WTC11 (cell line): Measurements from ENCODE around the gene CHST6. TPM values are rescaled to one million over a fixed set of nuclear protein-coding genes. Genes with fewer than 3 reads are reported as not detected.

Experiments
- CREM ChIP-seq: sonication (generic); formaldehyde crosslinking; IDR thresholded peaks from 2 replicates; pipeline ENCODE4 v1.8.1; 2022; ENCODE audit warnings: mild to moderate bottlenecking, missing genetic modification reagents, moderate library complexity
- CTCF ChIP-seq: fragments of 200-600 bp; IDR thresholded peaks from 2 replicates; pipeline ENCODE4 v1.8.0; 2022; ENCODE audit warnings: antibody characterized with exemption
- E2F5 ChIP-seq: sonication (generic); formaldehyde crosslinking; IDR thresholded peaks from 2 replicates; pipeline ENCODE4 v1.8.1; 2022; ENCODE audit warnings: mild to moderate bottlenecking, moderate library complexity, missing genetic modification reagents
- EMX1 ChIP-seq: fragments of 250-450 bp; sonication (Bioruptor Pico); IDR thresholded peaks from 2 replicates; pipeline ENCODE4 v1.8.0; 2021; ENCODE audit warnings: mild to moderate bottlenecking
- ERG ChIP-seq: fragments of 250-450 bp; sonication (Bioruptor Pico); IDR thresholded peaks from 2 replicates; pipeline ENCODE4 v1.8.0; 2021; ENCODE audit warnings: mild to moderate bottlenecking
- MLX ChIP-seq: sonication (generic); formaldehyde crosslinking; IDR thresholded peaks from 2 replicates; pipeline ENCODE4 v1.8.1; 2023; ENCODE audit warnings: mild to moderate bottlenecking, missing genetic modification reagents, moderate library complexity
- NFATC4 ChIP-seq: fragments of 250-450 bp; sonication (Bioruptor Pico); IDR thresholded peaks from 2 replicates; pipeline ENCODE4 v1.9.0; 2021; ENCODE audit warnings: mild to moderate bottlenecking
- NFE2L1 ChIP-seq: sonication (generic); formaldehyde crosslinking; IDR thresholded peaks from 2 replicates; pipeline ENCODE4 v1.8.1; 2023; ENCODE audit warnings: missing genetic modification reagents
- NFYB ChIP-seq: sonication (generic); formaldehyde crosslinking; conservative IDR thresholded peaks from 2 replicates; pipeline ENCODE4 v1.8.0; 2022; ENCODE audit warnings: low read depth, missing genetic modification reagents
- NR1H2 ChIP-seq: sonication (generic); formaldehyde crosslinking; IDR thresholded peaks from 2 replicates; pipeline ENCODE4 v1.9.0; 2021; ENCODE audit warnings: mild to moderate bottlenecking, moderate library complexity, missing genetic modification reagents
- OVOL2 ChIP-seq: fragments of 250-450 bp; sonication (Bioruptor Pico); IDR thresholded peaks from 2 replicates; pipeline ENCODE4 v1.9.0; 2021; ENCODE audit warnings: mild to moderate bottlenecking, borderline replicate concordance
- PRRX2 ChIP-seq: fragments of 250-450 bp; sonication (Bioruptor Pico); IDR thresholded peaks from 2 replicates; pipeline ENCODE4 v1.8.0; 2021; ENCODE audit warnings: mild to moderate bottlenecking
- SMAD4 ChIP-seq: sonication (generic); formaldehyde crosslinking; IDR thresholded peaks from 2 replicates; pipeline ENCODE4 v1.8.0; 2022; ENCODE audit warnings: mild to moderate bottlenecking, missing genetic modification reagents
- STAT6 ChIP-seq: sonication (generic); formaldehyde crosslinking; conservative IDR thresholded peaks from 2 replicates; pipeline ENCODE4 v1.8.1; 2023; ENCODE audit warnings: mild to moderate bottlenecking, low read depth, missing genetic modification reagents, moderate library complexity
- TCF7 ChIP-seq: sonication (generic); formaldehyde crosslinking; IDR thresholded peaks from 2 replicates; pipeline ENCODE4 v1.8.0; 2022; ENCODE audit warnings: mild to moderate bottlenecking, low read depth, missing genetic modification reagents, moderate library complexity
- ZNF317 ChIP-seq: sonication (generic); formaldehyde crosslinking; IDR thresholded peaks from 2 replicates; pipeline ENCODE4 v1.8.1; 2023; ENCODE audit warnings: low read depth, mild to moderate bottlenecking, moderate library complexity, missing genetic modification reagents, borderline replicate concordance
- ZNF671 ChIP-seq: fragments of 250-450 bp; sonication (Bioruptor Pico); IDR thresholded peaks from 2 replicates; pipeline ENCODE4 v1.8.0; 2021; ENCODE audit warnings: mild to moderate bottlenecking
- total RNA-seq: library from RNA; stranded (reverse); gene quantifications from 3 replicates; pipeline ENCODE4 v1.2.3, GENCODE V29; 2021
- TF ChIP-seq, protein P1 (sequence below): sonication (generic); formaldehyde crosslinking; IDR thresholded peaks from 2 replicates; pipeline ENCODE4 v1.8.1; 2023; ENCODE audit warnings: mild to moderate bottlenecking, moderate library complexity, missing genetic modification reagents
- TF ChIP-seq, protein P2 (sequence below): sonication (generic); formaldehyde crosslinking; IDR thresholded peaks from 2 replicates; pipeline ENCODE4 v1.8.1; 2023; ENCODE audit warnings: mild to moderate bottlenecking, missing genetic modification reagents
- TF ChIP-seq, protein P3 (sequence below): sonication (generic); formaldehyde crosslinking; IDR thresholded peaks from 2 replicates; pipeline ENCODE4 v1.8.0; 2022; ENCODE audit warnings: mild to moderate bottlenecking, missing genetic modification reagents
- TF ChIP-seq, protein P4 (sequence below): sonication (generic); formaldehyde crosslinking; IDR thresholded peaks from 2 replicates; pipeline ENCODE4 v1.8.1; 2022; ENCODE audit warnings: low read depth, missing genetic modification reagents, borderline replicate concordance
- TF ChIP-seq, protein P5 (sequence below): sonication (generic); formaldehyde crosslinking; IDR thresholded peaks from 2 replicates; pipeline ENCODE4 v1.8.1; 2023; ENCODE audit warnings: mild to moderate bottlenecking, missing genetic modification reagents, moderate library complexity
- TF ChIP-seq, protein P6 (sequence below): fragments of 250-450 bp; sonication (Bioruptor Pico); IDR thresholded peaks from 2 replicates; pipeline ENCODE4 v1.9.0; 2021; ENCODE audit warnings: moderate library complexity, mild to moderate bottlenecking, inconsistent platforms, borderline replicate concordance

The CHST6 gene
- total RNA-seq, 1 experiment from 2014 or later, result 20.2 TPM

DNA sequence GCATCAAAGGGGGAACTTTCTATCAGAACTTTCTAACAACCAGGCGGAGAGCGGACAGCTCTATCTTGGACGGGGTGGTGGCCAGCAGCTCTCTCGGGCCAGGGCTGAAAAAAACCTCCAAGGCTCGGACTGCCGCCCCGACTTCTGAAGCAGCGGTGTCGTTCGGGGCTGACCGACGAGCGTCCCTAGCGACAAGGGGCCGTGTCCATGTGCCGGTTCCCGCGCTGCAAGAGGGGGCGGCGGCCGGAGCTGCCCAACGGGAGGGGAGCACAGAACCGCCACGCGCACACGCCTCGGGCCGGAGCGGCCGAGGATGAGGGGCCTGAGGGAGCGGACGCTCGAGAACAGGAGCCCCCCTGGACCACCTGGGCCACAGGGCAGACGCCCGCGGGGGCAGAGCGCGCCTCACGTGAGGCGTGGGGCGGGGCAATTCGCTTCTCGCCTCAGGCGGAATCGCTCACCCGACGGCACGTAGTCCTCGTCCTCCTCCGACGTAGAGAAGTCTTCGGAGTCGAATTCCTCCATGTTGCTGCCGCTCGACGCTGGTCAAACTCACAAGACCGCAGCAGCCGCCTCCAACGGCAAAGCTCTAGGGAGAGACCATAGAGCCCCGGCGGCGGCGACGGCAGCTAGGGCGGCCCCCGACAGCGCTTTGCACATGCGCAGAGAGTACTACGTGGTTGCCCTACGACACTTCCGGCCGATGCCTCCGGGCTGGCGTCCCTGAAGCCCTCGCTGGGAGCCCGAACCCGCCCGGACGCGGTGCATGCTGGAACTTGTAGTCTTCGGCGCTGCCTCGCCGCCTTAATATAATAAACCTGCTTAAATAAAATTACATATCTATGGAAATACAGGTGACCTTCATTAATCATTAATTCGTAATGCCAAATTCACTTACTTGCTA, 62.2 kb downstream of the CHST6 start, which contains the start of gene CFDP1 (continued):
- TF ChIP-seq CTCF (no peak), TCF7 (CRISPR knock-in tag) (no peak), MLX (CRISPR knock-in tag) (no peak), CREM (CRISPR knock-in tag) (peak; percentile 24; the same call in 1 of the 2 replicates), NFATC4 (no peak), EMX1 (CRISPR knock-in tag) (no peak), SMAD4 (CRISPR knock-in tag) (no peak), ZNF317 (CRISPR knock-in tag) (no peak; the same call in 1 of the 2 replicates), NR1H2 (CRISPR knock-in tag) (0 out of 2 replicates have a peak, but pooled peaks have one; percentile 49), OVOL2 (CRISPR knock-in tag) (no peak), NFE2L1 (CRISPR knock-in tag) (peak; percentile 79; the same call in 1 of the 2 replicates), E2F5 (peak; percentile 97), NFYB (CRISPR knock-in tag) (peak; percentile 4), ERG (CRISPR knock-in tag) (no peak), PRRX2 (CRISPR knock-in tag) (no peak), ZNF671 (CRISPR knock-in tag) (no peak), STAT6 (CRISPR knock-in tag) (no peak)
- TF ChIP-seq, protein P1, sequence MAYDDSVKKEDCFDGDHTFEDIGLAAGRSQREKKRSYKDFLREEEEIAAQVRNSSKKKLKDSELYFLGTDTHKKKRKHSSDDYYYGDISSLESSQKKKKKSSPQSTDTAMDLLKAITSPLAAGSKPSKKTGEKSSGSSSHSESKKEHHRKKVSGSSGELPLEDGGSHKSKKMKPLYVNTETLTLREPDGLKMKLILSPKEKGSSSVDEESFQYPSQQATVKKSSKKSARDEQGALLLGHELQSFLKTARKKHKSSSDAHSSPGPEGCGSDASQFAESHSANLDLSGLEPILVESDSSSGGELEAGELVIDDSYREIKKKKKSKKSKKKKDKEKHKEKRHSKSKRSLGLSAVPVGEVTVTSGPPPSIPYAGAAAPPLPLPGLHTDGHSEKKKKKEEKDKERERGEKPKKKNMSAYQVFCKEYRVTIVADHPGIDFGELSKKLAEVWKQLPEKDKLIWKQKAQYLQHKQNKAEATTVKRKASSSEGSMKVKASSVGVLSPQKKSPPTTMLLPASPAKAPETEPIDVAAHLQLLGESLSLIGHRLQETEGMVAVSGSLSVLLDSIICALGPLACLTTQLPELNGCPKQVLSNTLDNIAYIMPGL, result peak; percentile 54; the same call in 1 of the 2 replicates
- TF ChIP-seq, protein P2, sequence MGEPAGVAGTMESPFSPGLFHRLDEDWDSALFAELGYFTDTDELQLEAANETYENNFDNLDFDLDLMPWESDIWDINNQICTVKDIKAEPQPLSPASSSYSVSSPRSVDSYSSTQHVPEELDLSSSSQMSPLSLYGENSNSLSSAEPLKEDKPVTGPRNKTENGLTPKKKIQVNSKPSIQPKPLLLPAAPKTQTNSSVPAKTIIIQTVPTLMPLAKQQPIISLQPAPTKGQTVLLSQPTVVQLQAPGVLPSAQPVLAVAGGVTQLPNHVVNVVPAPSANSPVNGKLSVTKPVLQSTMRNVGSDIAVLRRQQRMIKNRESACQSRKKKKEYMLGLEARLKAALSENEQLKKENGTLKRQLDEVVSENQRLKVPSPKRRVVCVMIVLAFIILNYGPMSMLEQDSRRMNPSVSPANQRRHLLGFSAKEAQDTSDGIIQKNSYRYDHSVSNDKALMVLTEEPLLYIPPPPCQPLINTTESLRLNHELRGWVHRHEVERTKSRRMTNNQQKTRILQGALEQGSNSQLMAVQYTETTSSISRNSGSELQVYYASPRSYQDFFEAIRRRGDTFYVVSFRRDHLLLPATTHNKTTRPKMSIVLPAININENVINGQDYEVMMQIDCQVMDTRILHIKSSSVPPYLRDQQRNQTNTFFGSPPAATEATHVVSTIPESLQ (CRISPR knock-in tag), result no peak
- TF ChIP-seq, protein P3, sequence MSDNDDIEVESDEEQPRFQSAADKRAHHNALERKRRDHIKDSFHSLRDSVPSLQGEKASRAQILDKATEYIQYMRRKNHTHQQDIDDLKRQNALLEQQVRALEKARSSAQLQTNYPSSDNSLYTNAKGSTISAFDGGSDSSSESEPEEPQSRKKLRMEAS, result peak; percentile 99
- TF ChIP-seq, protein P4, sequence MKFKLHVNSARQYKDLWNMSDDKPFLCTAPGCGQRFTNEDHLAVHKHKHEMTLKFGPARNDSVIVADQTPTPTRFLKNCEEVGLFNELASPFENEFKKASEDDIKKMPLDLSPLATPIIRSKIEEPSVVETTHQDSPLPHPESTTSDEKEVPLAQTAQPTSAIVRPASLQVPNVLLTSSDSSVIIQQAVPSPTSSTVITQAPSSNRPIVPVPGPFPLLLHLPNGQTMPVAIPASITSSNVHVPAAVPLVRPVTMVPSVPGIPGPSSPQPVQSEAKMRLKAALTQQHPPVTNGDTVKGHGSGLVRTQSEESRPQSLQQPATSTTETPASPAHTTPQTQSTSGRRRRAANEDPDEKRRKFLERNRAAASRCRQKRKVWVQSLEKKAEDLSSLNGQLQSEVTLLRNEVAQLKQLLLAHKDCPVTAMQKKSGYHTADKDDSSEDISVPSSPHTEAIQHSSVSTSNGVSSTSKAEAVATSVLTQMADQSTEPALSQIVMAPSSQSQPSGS (CRISPR knock-in tag), result no peak
- TF ChIP-seq, protein P5, sequence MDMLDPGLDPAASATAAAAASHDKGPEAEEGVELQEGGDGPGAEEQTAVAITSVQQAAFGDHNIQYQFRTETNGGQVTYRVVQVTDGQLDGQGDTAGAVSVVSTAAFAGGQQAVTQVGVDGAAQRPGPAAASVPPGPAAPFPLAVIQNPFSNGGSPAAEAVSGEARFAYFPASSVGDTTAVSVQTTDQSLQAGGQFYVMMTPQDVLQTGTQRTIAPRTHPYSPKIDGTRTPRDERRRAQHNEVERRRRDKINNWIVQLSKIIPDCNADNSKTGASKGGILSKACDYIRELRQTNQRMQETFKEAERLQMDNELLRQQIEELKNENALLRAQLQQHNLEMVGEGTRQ (CRISPR knock-in tag), result peak; percentile 90
- TF ChIP-seq, protein P6, sequence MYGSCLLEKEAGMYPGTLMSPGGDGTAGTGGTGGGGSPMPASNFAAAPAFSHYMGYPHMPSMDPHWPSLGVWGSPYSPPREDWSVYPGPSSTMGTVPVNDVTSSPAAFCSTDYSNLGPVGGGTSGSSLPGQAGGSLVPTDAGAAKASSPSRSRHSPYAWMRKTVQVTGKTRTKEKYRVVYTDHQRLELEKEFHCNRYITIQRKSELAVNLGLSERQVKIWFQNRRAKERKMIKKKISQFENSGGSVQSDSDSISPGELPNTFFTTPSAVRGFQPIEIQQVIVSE (CRISPR knock-in tag), result no peak
